Right renal pelvis (tissue), 4 donors: ENCODE data around the gene AKR7A2. TPM values are rescaled to one million over a fixed set of nuclear protein-coding genes. Genes with fewer than 3 reads are reported as not detected.
"Not testable (repeated sequence)": the region's sequence is repeated elsewhere in the genome, so short reads cannot be mapped to it uniquely, and the experiment has no call there.

Experiments used
- DNase-seq, 4 donors: peaks; one replicate each; pipeline ENCODE4 v3.0.0-alpha.2; 2013; ENCODE audit warnings: low read depth in 4 of 4, low spot score in 3 of 4, missing footprints in 1 of 4
- polyA plus RNA-seq, 4 donors: library from polyadenylated mRNA; unstranded; fragments of 120-200 nt; gene quantifications; one replicate each; pipeline ENCODE4 v1.2.1, GENCODE V29; 2013; ENCODE audit not compliant: insufficient read length in 4 of 4

AKR7A2 gene
- polyA plus RNA-seq, 4 donors = 80.6 to 103 (median 85.7) TPM

- not testable (repeated sequence) for DNase-seq
These were observed 42.3 kb downstream of the AKR7A2 start for GRCh38 chr1:19269427-19270342.

- DNase-seq = no peak
These were observed 43.5 kb downstream of the AKR7A2 start for GRCh38 chr1:19268445-19268844.

GRCh38 chr1:19262744-19263143 is 49.2 kb downstream of the AKR7A2 start:
- no peak for DNase-seq

- no peak for DNase-seq
These were observed 49.9 kb downstream of the AKR7A2 start for GRCh38 chr1:19262047-19262446.

GRCh38 chr1:19260211-19261138 is 51.5 kb downstream of the AKR7A2 start:
- DNase-seq = no peak

- DNase-seq = no peak
These were observed 53.6 kb downstream of the AKR7A2 start for GRCh38 chr1:19258353-19258752.

- no peak for DNase-seq
These were observed 54.6 kb downstream of the AKR7A2 start for GRCh38 chr1:19257178-19257914.

GRCh38 chr1:19256301-19256700 is 55.6 kb downstream of the AKR7A2 start:
- DNase-seq = not testable (repeated sequence)

- DNase-seq = no peak
These were observed 56.7 kb downstream of the AKR7A2 start for GRCh38 chr1:19255288-19255687.

- DNase-seq = no peak
These were observed 57.5 kb downstream of the AKR7A2 start for GRCh38 chr1:19254416-19254815.

Other genes starting within 250 kb of the AKR7A2 start
- gene UBR4, start 101.9 kb downstream of the AKR7A2 start, polyA plus RNA-seq = 100 to 1,000 TPM; 111 to 132 (median 118) TPM
- 10 to 100 TPM; 46.0 to 50.7 (median 49.1) TPM for gene EMC1, start 60.6 kb downstream of the AKR7A2 start, polyA plus RNA-seq
- gene MRTO4, start 60.3 kb downstream of the AKR7A2 start, polyA plus RNA-seq = 10 to 100 TPM; 27.0 to 29.3 (median 28.2) TPM
- gene AKR7A3, start 23.4 kb downstream of the AKR7A2 start, polyA plus RNA-seq = 1 to 10 TPM; 1.0 to 1.3 (median 1.1) TPM
- gene SLC66A1, start 182 bp upstream of the AKR7A2 start, polyA plus RNA-seq = 10 to 100 TPM; 12.0 to 15.7 (median 12.3) TPM
- 100 to 1,000 TPM; 248 to 277 (median 264) TPM for gene CAPZB, start 173.4 kb upstream of the AKR7A2 start, polyA plus RNA-seq